Heart right ventricle (tissue), 16 donors: ENCODE measurements around the gene RFC2. TPM values are rescaled to one million over a fixed set of nuclear protein-coding genes. Genes with fewer than 3 reads are reported as not detected.
"Not testable (repeated sequence)": the region's sequence is repeated elsewhere in the genome, so short reads cannot be mapped to it uniquely, and the experiment has no call there.

Experiments
- ATAC-seq, 8 donors: fragments of 200-7000 bp; cut with Tn5 transposase; one replicate each; pipeline ENCODE4 v1.9.1; 2020; ENCODE audit warnings: mild to moderate bottlenecking in 8 of 8, moderate library complexity in 8 of 8, moderate number of reproducible peaks in 1 of 8
- DNase-seq, 2 donors: peaks; one replicate each; pipeline ENCODE4 v3.0.0-alpha.2; 2020
- H3K27ac ChIP-seq, 10 donors: fragments of 200-600 bp; sonication (generic) in 2 of 10; one replicate each; pipeline versions ENCODE4 v1.5.0 to v1.8.0; 2020 to 2022; ENCODE audit warnings: mild to moderate bottlenecking in 3 of 10
- H3K27me3 ChIP-seq, 7 donors: fragments of 200-600 bp; one replicate each; pipeline ENCODE4 v1.8.0; 2021 to 2022; ENCODE audit warnings: mild to moderate bottlenecking in 2 of 7
- H3K36me3 ChIP-seq, 9 donors: fragments of 200-600 bp; sonication (generic) in 1 of 9; one replicate each; pipeline versions ENCODE4 v1.5.0 to v1.8.0; 2020 to 2022; ENCODE audit warnings: mild to moderate bottlenecking in 2 of 9
- H3K4me1 ChIP-seq, 9 donors: fragments of 200-600 bp; sonication (generic) in 1 of 9; one replicate each; pipeline versions ENCODE4 v1.5.0 to v1.8.0; 2020 to 2022; ENCODE audit warnings: mild to moderate bottlenecking in 4 of 9
- H3K4me3 ChIP-seq, 10 donors: fragments of 200-600 bp; sonication (generic) in 2 of 10; one replicate each; pipeline versions ENCODE4 v1.5.0 to v1.8.0; 2020 to 2022; ENCODE audit warnings: mild to moderate bottlenecking in 7 of 10, moderate library complexity in 2 of 10
- H3K9me3 ChIP-seq, 11 donors: fragments of 200-600 bp in 10 of 11; sonication (generic) in 2 of 11; one replicate each; pipeline versions ENCODE4 v1.5.0 to v1.8.0; 2013 to 2022; ENCODE audit warnings: mild to moderate bottlenecking in 2 of 11, control low read depth in 1 of 11, moderate library complexity in 1 of 11
- WGBS, 2 donors: extraction: QIAGEN DNeasy Blood & Tissue Kit; methylation state at CpG; one replicate each; pipeline ENCODE4 v1.1.7; 2013; ENCODE audit warnings: inconsistent platforms in 1 of 2; 5-methylcytosine and 5-hydroxymethylcytosine counted together
- intact Hi-C, 10 donors: fragments of 100-400 bp; cut with DNase I; formaldehyde crosslinking; loops; one replicate each; pipeline versions ENCODE4 v1.11.1 to v1.14.2; 2022
- polyA plus RNA-seq, 2 donors: library from polyadenylated mRNA; stranded (reverse); fragments of 200-250 nt; gene quantifications; one replicate each; pipeline ENCODE4 v1.2.3, GENCODE V29; 2013
- total RNA-seq, 10 donors: library from RNA; stranded (reverse); fragmentation: NEBNext Ultra II Directional in 3 of 10; extraction: Animal tissue kit (Norgen Biotek cat#: 25700) in 3 of 10; gene quantifications; one replicate each; pipeline versions ENCODE4 v1.2.1 to v1.2.4, GENCODE V29; 2021 to 2023
- TF ChIP-seq, protein P1 (sequence below), 9 donors: fragments of 200-600 bp; sonication (generic) in 2 of 9; IDR thresholded peaks; one replicate each; pipeline versions ENCODE4 v1.5.0 to v1.8.0; 2021 to 2022; ENCODE audit warnings: antibody characterized with exemption in 9 of 9, mild to moderate bottlenecking in 5 of 9, moderate library complexity in 1 of 9
- donor health status: Arrhythmogenic right ventricular cardiomyopathy.
- donor health status: ischemic (EF 13 %, LVEDD 7.1; RV severe dilation, severe dysfunction).
- donor health status: healthy with polysubstance abuse.
- donor health status: DM: no; HTN: yes; CAD: no.
- donor health status: DM: no; HTN: no; CAD: no.
- donor health status: ischemic (EF 25% LVEDD 6.9; RV normal size, moderate dysfunction).
- donor health status: ischemic (EF 25% LVEDD 5.7; RV mildly dilated, moderate dysfunction).
- donor health status: healthy.
- donor health status: DM: yes; HTN: yes; CAD: no.
- donor health status: Ischemic cardiomyopathy.
- donor health status: ischemic (EF 35%, LVEDD 5.7; RV mildly dilated, moderate dysfunction).
- donor health status: nonischemic (EF 11% LVEDD 7.7; RV severe dilation, severe dysfunction).
- donor health status: DM: yes; HTN: yes; CAD: no.
- donor health status: PGD.
- donor health status: ischemic (EF 29% LVEDD 5.4; RV normal size, mild dysfunction).
- donor health status: nonischemic (EF 23%, LVEDD 6.1; RV moderate dilation, normal function).

The RFC2 gene
- total and polyA plus RNA-seq, 12 donors: 7.0 to 18.5 (median 10.7) TPM

DNA sequence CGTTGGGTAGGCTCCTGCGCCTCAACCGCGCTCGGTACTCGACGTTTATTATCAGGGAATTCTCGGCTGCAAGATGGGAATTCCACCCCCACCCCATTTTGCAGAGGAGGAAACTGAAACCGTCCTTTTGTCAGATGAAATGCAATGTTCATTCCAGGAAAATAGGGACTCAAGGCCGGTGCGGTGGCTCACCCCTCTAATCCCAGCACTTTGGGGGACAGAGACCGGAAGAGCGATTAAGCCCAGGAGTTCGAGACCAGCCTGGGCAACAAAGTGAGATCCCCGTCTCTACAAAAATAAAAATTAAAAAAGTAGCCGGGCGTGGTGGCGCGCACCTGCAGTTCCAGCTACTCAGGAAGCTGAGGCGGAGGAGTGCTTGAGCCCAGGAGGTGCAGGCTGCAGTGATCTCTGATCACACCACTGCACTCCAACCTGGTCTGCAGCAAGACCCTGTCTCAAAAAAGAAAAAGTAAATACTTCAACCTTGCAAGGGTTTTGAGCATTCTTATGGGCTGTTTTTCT is 720 bp upstream of the RFC2 start:
- WGBS, 2 donors: 14 to 20% methylated on average over 20 of the region's 20 CpGs
- H3K27ac ChIP-seq: peak overlapping the region; percentile 89 to 98 (median 93)
- peaks cover 0 to 19% (median 0%) of the 10 kb centered on the region in 9 donors for H3K36me3 ChIP-seq
- H3K27me3 ChIP-seq: no peaks in the 10 kb centered on the region
- TF ChIP-seq, protein P1, sequence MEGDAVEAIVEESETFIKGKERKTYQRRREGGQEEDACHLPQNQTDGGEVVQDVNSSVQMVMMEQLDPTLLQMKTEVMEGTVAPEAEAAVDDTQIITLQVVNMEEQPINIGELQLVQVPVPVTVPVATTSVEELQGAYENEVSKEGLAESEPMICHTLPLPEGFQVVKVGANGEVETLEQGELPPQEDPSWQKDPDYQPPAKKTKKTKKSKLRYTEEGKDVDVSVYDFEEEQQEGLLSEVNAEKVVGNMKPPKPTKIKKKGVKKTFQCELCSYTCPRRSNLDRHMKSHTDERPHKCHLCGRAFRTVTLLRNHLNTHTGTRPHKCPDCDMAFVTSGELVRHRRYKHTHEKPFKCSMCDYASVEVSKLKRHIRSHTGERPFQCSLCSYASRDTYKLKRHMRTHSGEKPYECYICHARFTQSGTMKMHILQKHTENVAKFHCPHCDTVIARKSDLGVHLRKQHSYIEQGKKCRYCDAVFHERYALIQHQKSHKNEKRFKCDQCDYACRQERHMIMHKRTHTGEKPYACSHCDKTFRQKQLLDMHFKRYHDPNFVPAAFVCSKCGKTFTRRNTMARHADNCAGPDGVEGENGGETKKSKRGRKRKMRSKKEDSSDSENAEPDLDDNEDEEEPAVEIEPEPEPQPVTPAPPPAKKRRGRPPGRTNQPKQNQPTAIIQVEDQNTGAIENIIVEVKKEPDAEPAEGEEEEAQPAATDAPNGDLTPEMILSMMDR (IDR thresholded peaks at IDR 0.05): no peak
- H3K4me3 ChIP-seq: peak overlapping the region; percentile 47 to 95 (median 78)
- H3K9me3 ChIP-seq: no peaks in the 10 kb centered on the region
- intact Hi-C loops: loop anchor here in 6 of 10 donors (5.0 to 10.0 kb wide), 4 partner anchors 32 to 140 kb away; partner anchors contain the start of genes CLIP2 (in 2 of the 6) and EIF4H (in 1 of the 6)
- ATAC-seq (no peak), DNase-seq (no peak)
- peaks cover 3 to 38% (median 28%) of the 10 kb centered on the region in 9 donors for H3K4me1 ChIP-seq

DNA sequence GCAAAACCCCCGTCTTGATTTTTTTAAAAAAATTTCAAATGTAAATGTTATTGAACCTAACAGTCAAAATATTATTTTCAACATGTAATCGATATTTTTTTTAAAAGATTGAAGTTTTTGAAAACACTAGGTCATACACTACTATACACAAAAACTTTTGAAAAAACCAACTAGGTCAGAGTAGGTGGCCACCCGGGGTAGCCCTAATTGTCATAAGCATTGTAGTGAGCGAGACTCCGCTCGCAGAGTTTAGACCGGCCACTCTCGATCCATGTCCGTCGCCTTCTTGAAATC is 417 bp downstream of the RFC2 start:
- 2% methylated on average over 10 of the region's 10 CpGs for WGBS, 2 donors
- ATAC-seq (peak in 6 of 8 donors; percentile 19 to 35 (median 26)), DNase-seq (no peak)
- peak overlapping the region; percentile 47 to 95 (median 78) for H3K4me3 ChIP-seq
- H3K36me3 ChIP-seq: peaks cover 0 to 30% (median 9%) of the 10 kb centered on the region in 9 donors
- TF ChIP-seq, protein P1 (IDR thresholded peaks at IDR 0.05): no peak
- H3K4me1 ChIP-seq: peaks cover 3 to 38% (median 28%) of the 10 kb centered on the region in 9 donors
- H3K9me3 ChIP-seq: no peaks in the 10 kb centered on the region
- H3K27ac ChIP-seq: peak overlapping the region in 9 of 10 donors; percentile 89 to 98 (median 93)
- intact Hi-C loops: loop anchor here in 4 of 10 donors (5.0 to 10.0 kb wide), 4 partner anchors 34 to 141 kb away; partner anchors contain the start of genes CLIP2 (in 2 of the 4) and EIF4H (in 1 of the 4)
- no peaks in the 10 kb centered on the region for H3K27me3 ChIP-seq

DNA sequence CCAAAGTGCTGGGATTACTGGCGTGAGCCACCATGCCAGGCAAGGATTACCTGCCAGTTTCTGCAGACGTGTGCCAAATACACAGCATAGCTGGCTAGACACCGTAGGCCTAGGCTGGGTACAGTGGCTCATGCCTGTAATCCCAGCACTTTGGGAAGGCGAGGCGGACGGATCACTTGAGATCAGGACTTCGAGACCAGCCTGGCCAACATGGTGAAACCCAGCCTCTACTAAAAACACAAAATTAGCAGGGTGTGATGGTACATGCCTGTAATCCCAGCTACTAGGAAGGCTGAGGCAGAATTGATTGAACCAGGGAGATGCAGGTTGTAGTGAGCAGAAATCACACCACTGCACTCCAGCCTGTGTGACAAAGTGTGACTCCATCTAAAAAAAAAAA is 868 bp downstream of the RFC2 start:
- ATAC-seq (no peak), DNase-seq (no peak)
- Histone ChIP-seq H3K27ac (peak overlapping the region in 4 of 10 donors; percentile 89 to 98 (median 94)), H3K27me3 (no peaks in the 10 kb centered on the region), H3K36me3 (peaks cover 0 to 35% (median 12%) of the 10 kb centered on the region in 9 donors), H3K4me1 (peaks cover 3 to 38% (median 28%) of the 10 kb centered on the region in 9 donors), H3K4me3 (peak overlapping the region in 9 of 10 donors; percentile 70 to 95 (median 78)), H3K9me3 (no peaks in the 10 kb centered on the region)
- intact Hi-C loops: loop anchor here in 4 of 10 donors (5.0 to 10.0 kb wide), 4 partner anchors 34 to 141 kb away; partner anchors contain the start of genes CLIP2 (in 2 of the 4) and EIF4H (in 1 of the 4)
- 74% methylated on average over 7 of the region's 7 CpGs for WGBS, 2 donors
- TF ChIP-seq, protein P1 (IDR thresholded peaks at IDR 0.05): no peak

DNA sequence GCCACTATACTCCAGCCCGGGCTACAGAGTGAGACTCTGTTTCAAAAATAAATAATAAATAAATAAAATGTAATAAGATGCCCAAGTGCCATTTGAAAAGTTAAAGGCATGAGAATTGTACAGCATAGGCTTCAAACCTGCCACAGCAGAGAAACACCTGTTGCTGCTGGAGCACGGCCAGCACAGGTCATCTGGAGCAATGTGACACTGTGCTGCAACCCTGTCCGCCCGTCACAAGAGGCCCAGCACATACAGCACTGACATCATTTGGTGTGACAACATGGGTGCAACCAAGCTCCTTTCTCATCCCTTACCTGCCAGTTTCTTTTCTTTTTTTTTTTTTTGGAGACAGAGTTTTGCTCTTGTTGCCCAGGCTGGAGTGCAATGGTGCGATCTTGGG is 1.3 kb downstream of the RFC2 start:
- no peaks in the 10 kb centered on the region for H3K9me3 ChIP-seq
- H3K27me3 ChIP-seq: no peaks in the 10 kb centered on the region
- H3K4me1 ChIP-seq: peaks cover 3 to 38% (median 28%) of the 10 kb centered on the region in 9 donors
- intact Hi-C loops: loop anchor here in 4 of 10 donors (5.0 to 10.0 kb wide), 4 partner anchors 34 to 142 kb away; partner anchors contain the start of genes CLIP2 (in 2 of the 4) and EIF4H (in 1 of the 4)
- WGBS, 2 donors: 88% methylated on average over 5 of the region's 5 CpGs
- no peak overlapping the region for H3K27ac ChIP-seq
- H3K4me3 ChIP-seq: peak overlapping the region in 1 of 10 donors; percentile 70
- ATAC-seq: no peak
- H3K36me3 ChIP-seq: peaks cover 0 to 39% (median 14%) of the 10 kb centered on the region in 9 donors
- TF ChIP-seq, protein P1 (IDR thresholded peaks at IDR 0.05): no peak
- no peak for DNase-seq

DNA sequence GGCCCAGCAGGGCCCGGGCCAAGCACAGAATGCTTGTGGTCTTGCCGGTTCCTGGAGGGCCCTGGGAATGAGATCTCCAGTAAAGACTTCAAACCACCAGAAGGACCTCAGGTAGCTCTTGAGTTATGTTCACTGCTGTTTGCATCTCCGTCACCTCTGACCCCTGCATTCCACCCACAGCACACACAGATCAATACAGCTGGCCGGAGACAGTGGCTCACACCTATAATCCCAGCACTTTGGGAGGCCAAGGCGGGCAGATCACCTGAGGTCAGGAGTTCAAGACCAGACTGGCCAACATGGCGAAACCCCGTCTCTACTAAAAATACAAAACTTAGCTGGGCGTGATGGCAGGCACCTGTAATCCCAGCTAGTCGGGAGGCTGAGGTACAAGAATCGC is 5.1 kb downstream of the RFC2 start:
- H3K4me1 ChIP-seq: peaks cover 3 to 13% (median 10%) of the 10 kb centered on the region in 9 donors
- intact Hi-C loops, H3K9me3 ChIP-seq, H3K27ac ChIP-seq, H3K27me3 ChIP-seq, DNase-seq, H3K4me3 ChIP-seq, ATAC-seq: not testable (repeated sequence)
- WGBS, 2 donors: 97 to 98% methylated on average over 10 of the region's 10 CpGs
- peaks cover 0 to 78% (median 21%) of the 10 kb centered on the region in 9 donors for H3K36me3 ChIP-seq
